GM23248 (cell line): ENCODE data around the gene HSPA12B.

Experiments used
- EZH2 ChIP-seq: fragments of 200-600 bp; sonication (generic); IDR thresholded peaks from 2 replicates; pipeline ENCODE4 v1.6.1; 2018; ENCODE audit warnings: antibody characterized with exemption, mild to moderate bottlenecking; ENCODE audit not compliant: insufficient read depth, poor library complexity, severe bottlenecking
- EZH2phosphoT487 ChIP-seq: fragments of 200-600 bp; sonication (generic); IDR thresholded peaks from 2 replicates; pipeline ENCODE4 v1.6.1; 2018; ENCODE audit warnings: antibody characterized with exemption, moderate library complexity, mild to moderate bottlenecking, low read depth; ENCODE audit not compliant: insufficient read depth

DNA sequence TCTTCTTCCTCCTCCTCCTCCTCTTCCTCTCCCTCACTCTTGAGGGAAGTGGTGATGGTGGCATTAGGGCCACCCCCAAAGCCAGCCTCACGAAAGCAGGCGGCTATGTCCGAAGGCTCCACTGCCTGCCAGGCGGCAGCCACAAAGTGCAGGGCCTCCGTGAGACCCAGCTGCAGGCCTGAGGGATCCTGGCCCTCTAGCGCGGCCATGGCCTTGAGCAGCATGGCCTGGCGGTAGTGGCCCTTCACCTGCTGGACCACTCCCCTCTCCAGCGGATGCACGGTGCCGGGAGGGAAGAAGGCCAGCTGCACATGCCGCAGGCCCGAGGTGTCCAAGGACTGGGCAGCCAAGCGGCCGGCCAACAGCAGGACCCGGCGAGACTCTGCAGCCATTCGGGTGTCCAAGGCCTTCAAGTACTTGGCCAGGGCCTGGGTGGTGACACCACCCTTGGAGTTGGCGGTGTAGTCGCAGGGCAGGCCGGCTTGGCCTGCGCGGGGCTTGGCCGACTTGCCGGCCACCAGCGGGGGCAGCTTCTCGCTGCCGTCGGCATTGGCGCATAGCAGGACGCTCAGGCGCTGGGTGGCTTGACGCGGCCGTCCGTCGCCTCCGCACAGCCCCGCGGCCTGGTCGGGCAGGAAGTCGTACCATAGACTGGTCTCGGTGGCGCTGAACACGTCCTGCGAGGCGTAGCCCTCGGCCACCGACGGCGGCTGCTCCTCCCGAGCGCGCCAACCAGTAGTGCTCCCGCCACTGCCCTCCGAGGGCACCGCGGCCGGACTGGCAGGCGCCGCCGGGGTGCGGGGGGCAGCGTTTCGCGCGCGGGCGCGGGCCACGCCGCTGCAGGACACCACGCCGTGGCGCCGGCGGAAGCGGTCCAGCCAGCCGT is 53.0 kb downstream of the HSPA12B start:
- TF ChIP-seq EZH2 (no peak), EZH2phosphoT487 (no peak)
